ENCODE measurements around the gene TNFRSF13B.

GRCh38 chr17:16909472-16910246, 62.3 kb downstream of the TNFRSF13B start:
- TF ChIP-seq CTCF (IDR thresholded peaks at IDR 0.05) (no peak), POLR2A (IDR thresholded peaks at IDR 0.05) (no peak)

All from uterus (tissue), 2 donors.